SKM-1 (cell line): ENCODE results near the gene EVC.

Experiments used
- DNase-seq: peaks from one replicate; lab custom pipeline; 2025; ENCODE audit not compliant: unreplicated experiment; lab: John Stamatoyannopoulos, UW

Gene EVC

DNA sequence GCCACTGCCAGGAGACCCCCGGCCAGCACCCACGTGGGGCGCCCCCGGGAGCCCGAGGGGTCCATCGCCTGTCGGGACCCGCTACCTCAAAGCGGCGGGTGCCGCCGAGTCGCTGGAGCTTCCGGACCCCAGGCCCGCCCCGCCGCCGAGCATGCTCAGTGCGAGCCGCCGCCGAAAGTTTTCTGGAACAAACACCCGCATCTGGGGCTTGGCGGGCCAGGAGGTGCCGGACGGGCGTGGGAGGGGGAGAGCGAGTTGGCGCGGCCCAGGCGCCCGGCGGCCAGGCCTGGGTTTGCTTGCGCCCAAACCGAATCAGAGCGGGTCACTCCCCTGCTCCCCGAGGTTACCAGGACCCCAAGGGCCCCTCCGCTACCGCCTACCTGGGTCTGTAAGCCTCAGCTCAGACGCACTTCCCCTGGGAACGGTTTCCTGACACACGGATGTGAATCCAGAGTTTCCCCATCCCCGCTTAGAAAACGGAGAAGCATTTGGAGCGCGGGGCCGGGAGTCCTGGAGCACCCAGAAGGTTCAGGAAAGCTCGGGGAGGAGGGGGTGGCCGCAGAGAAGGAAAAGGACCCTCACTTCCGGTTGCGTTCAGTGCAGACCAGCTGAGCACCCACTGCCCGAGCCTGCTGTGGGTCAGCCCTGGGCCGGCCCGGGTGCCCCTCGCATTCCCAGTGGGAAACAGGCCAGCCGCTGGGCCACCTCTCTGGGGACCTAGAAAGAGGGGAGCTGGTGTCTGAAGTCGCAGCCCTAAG, 2.4 kb upstream of the EVC start, which contains the start of gene EVC2:
Gene EVC2 (minus strand): TSS at position 111 of the 758 bp plus-strand sequence. CDS start 46 bp downstream, at position 65.
- DNase-seq, result no peak

DNA sequence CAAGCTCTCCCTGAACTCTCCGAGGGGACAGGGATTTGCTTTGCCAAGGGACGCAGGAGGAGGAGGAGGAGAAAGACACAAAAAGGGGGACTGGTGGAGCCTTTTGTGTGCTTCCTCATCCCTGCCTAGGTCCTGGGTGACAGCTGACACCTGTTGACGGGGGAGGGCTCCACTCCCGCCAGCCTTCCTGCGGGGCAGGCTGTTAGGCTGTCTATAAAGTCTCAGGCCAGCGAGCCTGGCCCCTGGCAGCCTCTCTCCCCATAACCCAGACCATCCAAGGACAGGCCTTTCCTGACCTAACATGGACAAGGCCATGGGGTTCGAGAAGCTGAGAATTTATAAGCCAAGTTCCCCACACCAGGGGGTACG, 1.8 kb upstream of the EVC start:
- DNase-seq, result no peak

- no peak for DNase-seq
These were observed 688 bp upstream of the EVC start for GRCh38 chr4:5710065-5710960.

DNA sequence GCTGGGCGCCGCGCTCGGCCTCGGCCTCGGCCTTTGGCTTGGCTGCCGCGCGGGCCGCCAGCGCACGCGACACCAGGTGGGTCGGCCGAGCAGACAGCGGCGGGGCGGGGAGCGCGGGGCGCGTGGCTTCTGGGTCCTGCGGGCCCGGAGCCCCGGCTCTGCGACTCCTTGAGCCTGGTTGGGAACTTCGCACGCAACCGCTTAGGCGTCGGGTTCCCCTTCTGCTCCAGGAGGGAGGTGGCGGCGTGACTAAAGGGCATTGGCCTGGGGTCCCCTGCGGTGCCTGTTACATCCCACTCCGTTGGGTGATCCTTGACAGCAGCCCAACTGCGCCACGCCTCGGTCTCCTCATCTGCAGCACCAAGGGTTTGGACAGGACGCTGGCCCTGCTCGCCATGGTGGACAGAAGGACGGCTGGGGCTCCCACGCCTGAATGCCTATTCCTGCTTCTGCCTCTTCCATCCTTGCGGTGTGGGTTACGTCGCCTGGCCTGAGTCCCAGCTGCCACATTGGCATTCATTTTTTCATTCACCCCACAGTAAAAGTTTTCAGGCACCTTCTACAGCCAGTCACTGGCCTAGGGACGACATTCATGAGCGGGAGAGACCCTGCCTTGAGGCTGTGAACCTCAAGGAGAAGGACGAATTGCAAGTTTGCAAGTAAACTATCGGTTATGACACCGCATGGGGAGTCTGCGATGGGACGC, 631 bp downstream of the EVC start:
- DNase-seq, result no peak

GRCh38 chr4:5712517-5712916, 1.5 kb downstream of the EVC start:
- no peak for DNase-seq

DNA sequence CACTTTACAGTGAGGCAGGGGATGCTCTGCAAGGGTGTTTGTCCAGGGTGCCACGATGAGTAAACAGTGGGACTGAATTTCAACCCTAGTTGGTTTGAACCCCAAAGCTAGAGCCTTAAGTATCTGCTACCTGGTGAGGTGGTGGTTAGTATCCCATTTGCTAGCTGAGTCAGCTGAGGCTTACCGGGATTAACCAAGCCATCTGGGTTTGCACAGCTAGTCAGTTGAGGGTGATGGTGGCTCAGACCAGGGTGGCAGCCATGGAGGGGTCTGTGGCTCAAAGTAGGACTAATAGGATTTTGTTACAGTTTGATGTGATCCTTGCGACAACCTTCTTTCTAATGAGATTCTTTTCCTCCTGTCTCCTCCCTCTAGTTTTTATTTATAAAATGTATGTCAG, 1.9 kb downstream of the EVC start:
- DNase-seq, result no peak

DNA sequence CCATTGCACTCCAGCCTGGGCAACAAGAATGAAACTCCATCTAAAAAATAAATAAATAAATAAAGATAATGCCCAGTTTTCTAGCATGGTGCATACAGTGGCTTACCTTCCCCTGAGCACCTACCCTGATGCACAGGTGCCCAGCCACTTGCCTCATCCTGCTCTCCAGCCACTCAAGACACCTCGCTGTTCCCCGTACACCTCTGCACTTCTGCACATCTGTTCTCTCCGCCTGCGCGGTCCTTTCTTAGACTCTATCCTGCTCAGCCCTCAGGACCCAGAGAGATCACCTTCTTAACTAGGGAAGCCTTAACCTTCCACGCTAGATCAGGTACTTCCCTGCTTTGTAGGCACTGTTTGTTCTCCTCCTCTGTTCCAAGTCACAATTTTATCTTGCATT, 2.9 kb downstream of the EVC start:
- DNase-seq, result no peak

DNA sequence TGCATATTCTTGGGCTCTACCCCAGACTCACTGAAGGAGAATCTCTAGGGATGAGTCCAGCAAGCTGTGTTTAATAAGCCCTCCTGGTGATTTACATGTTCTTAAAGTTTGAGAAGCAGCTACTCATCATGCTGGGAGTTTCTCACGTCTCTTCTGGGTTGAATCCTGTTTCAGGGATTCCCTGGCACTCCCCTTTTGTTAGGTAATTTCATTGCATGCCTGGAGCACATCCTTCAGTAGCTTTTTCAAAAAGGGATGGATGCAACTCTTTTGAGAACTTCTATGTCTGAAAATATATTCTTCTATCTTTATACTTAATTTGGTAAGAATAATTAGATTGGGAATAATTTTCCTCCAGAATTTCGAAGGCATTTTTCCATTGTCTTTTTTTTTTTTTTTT, 4.4 kb downstream of the EVC start:
- DNase-seq, result no peak

DNA sequence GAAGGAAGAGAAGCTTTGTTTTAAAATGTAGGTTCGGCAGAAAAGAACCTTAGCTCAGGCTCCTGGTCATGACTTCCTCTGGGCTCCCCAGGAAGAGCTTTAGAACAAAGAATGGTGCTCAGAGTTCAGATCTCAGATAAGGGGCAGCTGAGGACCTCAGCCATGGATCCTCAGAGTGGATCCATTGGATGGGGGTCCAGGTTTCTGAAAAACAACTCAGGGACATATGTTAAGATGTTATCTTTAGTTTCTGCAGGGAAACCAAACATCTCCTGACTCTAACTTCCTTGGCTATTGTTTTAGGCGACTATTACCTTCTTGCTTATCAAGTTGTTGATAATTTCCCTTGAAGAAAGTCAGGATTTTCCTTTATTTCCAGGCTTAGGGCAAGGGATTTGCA, 5.4 kb downstream of the EVC start:
- DNase-seq, result no peak

DNA sequence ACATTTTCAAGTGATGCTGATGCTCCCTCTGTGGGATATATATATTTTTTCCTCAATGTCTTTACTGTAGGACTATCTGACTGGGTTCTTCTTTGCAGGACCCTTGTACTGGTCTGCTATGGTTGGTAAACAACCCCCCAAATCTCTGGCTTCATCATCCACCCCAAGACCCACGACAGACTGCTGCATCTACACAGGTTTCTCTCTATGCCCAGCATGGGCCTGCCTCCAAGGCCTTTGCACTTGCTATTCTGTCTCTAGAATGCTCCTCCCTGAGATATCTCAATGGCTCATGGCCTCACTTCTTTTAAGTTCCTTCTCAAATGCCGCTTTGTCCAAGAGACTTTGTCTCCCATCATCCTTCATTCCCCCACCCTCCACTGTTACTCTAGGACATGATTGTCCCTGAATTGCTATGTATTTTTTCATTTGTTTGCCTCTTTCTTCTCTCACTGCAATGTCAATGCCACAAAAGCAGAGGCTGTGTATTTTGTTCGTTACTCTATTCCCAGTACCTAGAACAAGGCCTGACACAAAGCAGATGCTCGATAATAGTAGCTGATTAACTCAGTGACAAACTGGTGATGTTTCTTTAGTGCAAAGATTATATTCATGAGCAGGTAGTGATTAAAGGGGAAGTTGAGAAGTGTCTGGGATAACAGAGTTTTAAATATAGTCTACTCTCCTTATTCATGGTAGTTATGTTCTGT, 6.6 kb downstream of the EVC start:
- DNase-seq, result no peak

- DNase-seq, result no peak
These were observed 7.4 kb downstream of the EVC start for GRCh38 chr4:5718411-5718810.

DNA sequence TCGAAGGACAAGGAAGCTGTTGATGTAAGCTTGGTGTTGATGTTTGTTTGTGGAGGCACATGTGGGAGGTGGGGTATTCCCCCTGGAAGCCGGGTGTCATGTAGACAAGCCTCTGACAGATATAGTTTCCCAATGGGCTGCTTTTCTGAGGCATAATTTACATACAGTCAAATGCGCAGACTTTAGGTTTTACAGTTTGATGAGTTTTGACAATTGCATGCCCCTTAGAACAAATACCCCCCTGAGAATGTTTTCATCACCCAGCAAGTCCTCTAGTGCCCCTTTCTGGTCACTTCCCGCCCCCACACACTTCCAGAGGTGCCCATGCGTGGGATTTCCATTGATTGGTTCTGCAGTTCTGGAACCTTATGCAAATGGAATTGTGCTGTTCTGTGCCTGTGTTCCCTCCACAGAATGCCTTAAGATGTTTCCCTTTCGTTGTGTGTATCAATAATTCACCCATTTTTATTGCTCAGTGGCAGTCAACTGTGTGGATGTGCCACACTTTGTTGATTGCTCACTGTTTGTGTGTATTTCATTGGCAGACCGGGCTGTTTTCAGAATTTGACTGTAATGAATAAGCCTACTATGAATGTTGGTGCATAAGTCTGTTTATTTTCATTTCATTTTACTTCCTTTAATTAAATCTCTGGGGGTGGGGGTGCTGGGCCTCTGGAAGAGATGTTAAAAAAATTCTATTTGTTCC, 8.5 kb downstream of the EVC start:
- no peak for DNase-seq

GRCh38 chr4:5720157-5720850, 9.3 kb downstream of the EVC start:
- DNase-seq, result no peak

- DNase-seq, result no peak
These were observed 10.0 kb downstream of the EVC start for GRCh38 chr4:5720980-5721379.

- no peak for DNase-seq
These were observed 10.9 kb downstream of the EVC start for GRCh38 chr4:5721923-5722322.

- DNase-seq, result no peak
These were observed 11.3 kb downstream of the EVC start for GRCh38 chr4:5722328-5722727.

DNA sequence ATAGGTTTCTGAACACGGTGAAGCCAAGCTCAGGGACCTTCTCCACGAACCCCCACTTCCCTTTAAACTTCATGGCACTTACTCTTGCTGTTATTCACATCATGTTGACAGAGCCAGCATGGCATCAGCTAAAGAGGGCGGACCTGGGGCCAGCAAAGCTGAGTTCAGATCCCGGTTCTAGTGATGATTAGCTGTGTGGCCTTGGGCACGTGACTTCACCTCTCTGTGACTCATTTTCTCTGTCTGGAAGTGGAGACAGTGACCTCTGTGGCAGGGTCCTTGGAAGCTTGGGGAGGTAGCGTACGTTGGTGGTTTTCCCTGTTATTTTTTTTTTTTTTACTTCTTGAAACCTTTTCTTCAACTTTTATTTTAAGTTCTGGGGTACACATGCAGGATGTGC, 13.4 kb downstream of the EVC start:
- no peak for DNase-seq

DNA sequence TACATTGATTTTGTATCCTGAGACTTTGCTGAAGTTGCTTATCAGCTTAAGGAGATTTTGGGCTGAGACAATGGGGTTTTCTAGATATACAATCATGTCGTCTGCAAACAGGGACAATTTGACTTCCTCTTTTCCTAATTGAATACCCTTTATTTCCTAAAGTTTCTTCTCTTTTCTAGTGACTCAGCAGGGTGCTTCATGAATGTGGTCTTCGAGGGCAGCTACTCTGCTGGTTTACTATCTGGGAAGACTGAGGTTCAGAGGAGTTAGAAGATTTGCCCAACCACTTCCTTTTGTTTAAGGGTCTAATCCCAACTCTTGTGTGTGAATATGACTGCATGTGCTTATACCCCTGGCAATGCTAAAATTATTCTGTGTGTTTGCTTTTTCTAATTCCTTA, 17.4 kb downstream of the EVC start:
- peak; percentile 43 for DNase-seq

DNA sequence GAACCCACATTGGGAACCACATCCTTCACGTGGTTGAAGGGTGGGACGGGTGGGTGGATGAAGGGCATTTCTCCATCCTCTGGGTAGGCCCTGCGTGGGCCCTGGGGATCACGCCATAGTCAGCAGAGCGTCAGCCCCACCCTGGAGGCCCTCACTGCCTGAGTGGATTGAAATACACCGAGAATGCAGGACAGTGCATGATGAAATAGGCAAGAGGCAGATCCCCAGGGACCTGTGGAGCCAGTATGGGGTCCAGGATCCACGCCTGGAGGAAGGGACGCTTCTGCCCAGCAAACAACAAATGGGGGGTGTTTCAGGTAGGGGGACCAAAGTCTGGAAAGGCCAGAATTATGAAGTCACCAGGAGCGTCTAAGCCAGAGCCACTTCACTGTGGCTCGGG, 19.4 kb downstream of the EVC start:
- no peak for DNase-seq
